ENCODE data around the gene HK2. TPM values are rescaled to one million over a fixed set of nuclear protein-coding genes. Genes with fewer than 3 reads are reported as not detected.

The HK2 gene
- total and polyA plus RNA-seq, 2 of the 4 experiments (the other 2 are of a cell fraction) = 17.4 to 20.9 TPM

- intact Hi-C loops (cut with micrococcal nuclease) = no loop called here
- dilution Hi-C loops (cut with HindIII; ENCODE audit: low sequenced_read_pairs, unreplicated experiment) = no loop called here
- Histone ChIP-seq H4K5ac (ENCODE audit: low read depth, low read length) (peak overlapping the region; percentile 21), H3K4ac (ENCODE audit: low read depth, low read length) (peak overlapping the region; percentile 87), H3K4me3 (ENCODE audit: insufficient read depth, low read depth, low read length) (no peak overlapping the region), H2BK15ac (ENCODE audit: low read depth, low read length) (peak overlapping the region; percentile 79; the same call in 2 of the 3 replicates), H3K79me1 (ENCODE audit: low read depth in 1 of 2, low read length in 2 of 2) (peaks cover 4 to 15% of the 10 kb centered on the region in 2 experiments; a peak in 3 of 4 replicates), H4K8ac (ENCODE audit: low read depth in 2 of 2, low read length in 2 of 2) (peak overlapping the region; percentile 58 to 85), H3K18ac (ENCODE audit: low read depth, low read length) (peak overlapping the region; percentile 27), H3K14ac (replicated peaks; ENCODE audit: low read depth, low read length) (peak overlapping the region; percentile 69), H2AFZ (replicated peaks; ENCODE audit: low read length, poor library complexity) (peak overlapping the region; percentile 6), H3K27ac (ENCODE audit: insufficient read depth, low read length) (peak overlapping the region; percentile 81), H3K36me3 (ENCODE audit: control insufficient read depth, insufficient read depth, low read length) (peaks cover 36% of the 10 kb centered on the region), H3K27me3 (ENCODE audit: control insufficient read depth, insufficient read depth, low read length) (no peaks in the 10 kb centered on the region), H3K9me3 (ENCODE audit: control insufficient read depth, insufficient read depth, low read length) (no peaks in the 10 kb centered on the region), H2AK9ac (replicated peaks; ENCODE audit: low read depth, low read length, poor library complexity) (peak overlapping the region; percentile 21), H3K4me2 (ENCODE audit: low read depth, low read length) (peak overlapping the region; percentile 25; the same call in 1 of the 2 replicates), H2BK5ac (ENCODE audit: low read depth, low read length, poor library complexity, severe bottlenecking) (peak overlapping the region; percentile 78), H3K9me1 (ENCODE audit: insufficient read depth, low read length) (peaks cover 11% of the 10 kb centered on the region), H4K20me1 (ENCODE audit: insufficient read depth, low read length) (no peaks in the 10 kb centered on the region), H3K56ac (ENCODE audit: extremely low read depth, insufficient read depth, low read length) (peak overlapping the region; percentile 69), H3K9ac (ENCODE audit: low read depth, low read length) (peak overlapping the region; percentile 40; the same call in 1 of the 2 replicates), H2AK5ac (ENCODE audit: low read depth, low read length) (peak overlapping the region; percentile 16), H2BK20ac (ENCODE audit: low read depth, low read length) (peak overlapping the region; percentile 89), H2BK120ac (ENCODE audit: low read depth, low read length) (peak overlapping the region; percentile 93), H3K4me1 (ENCODE audit: control insufficient read depth, insufficient read depth, low read length) (peaks cover 20% of the 10 kb centered on the region), H3K23ac (ENCODE audit: low read depth, low read length) (peak overlapping the region; percentile 74), H4K91ac (ENCODE audit: insufficient read depth, low read depth, low read length) (peak overlapping the region; percentile 80)
- ChIA-PET POLR2A (ENCODE audit: unreplicated experiment) (no interaction called here), CTCF (interaction anchor here (0.6 to 1.0 kb wide), 2 partner anchors 15 to 179 kb away, joined by 3 to 10 read pairs; no protein-coding TSS in a partner anchor)
- in situ Hi-C loops (cut with MboI; ENCODE audit: low sequenced_read_pairs) = no loop called here
- WGBS, 2 experiments (ENCODE audit: extremely low coverage in 2 of 2, insufficient read length in 1 of 2) = no CpG with 5 or more reads among the region's 5 CpGs
- no TSS peak for BruUV-seq (replicated peaks)
- TF ChIP-seq, protein P1, sequence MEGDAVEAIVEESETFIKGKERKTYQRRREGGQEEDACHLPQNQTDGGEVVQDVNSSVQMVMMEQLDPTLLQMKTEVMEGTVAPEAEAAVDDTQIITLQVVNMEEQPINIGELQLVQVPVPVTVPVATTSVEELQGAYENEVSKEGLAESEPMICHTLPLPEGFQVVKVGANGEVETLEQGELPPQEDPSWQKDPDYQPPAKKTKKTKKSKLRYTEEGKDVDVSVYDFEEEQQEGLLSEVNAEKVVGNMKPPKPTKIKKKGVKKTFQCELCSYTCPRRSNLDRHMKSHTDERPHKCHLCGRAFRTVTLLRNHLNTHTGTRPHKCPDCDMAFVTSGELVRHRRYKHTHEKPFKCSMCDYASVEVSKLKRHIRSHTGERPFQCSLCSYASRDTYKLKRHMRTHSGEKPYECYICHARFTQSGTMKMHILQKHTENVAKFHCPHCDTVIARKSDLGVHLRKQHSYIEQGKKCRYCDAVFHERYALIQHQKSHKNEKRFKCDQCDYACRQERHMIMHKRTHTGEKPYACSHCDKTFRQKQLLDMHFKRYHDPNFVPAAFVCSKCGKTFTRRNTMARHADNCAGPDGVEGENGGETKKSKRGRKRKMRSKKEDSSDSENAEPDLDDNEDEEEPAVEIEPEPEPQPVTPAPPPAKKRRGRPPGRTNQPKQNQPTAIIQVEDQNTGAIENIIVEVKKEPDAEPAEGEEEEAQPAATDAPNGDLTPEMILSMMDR (conservative IDR thresholded peaks at IDR 0.05; ENCODE audit: low read depth, low read length) = no peak
- TF ChIP-seq RFX5 (IDR thresholded peaks at IDR 0.05; ENCODE audit: low read depth, low read length) (no peak), RCOR1 (IDR thresholded peaks at IDR 0.05; ENCODE audit: insufficient replicate concordance, low read length) (no peak), FOS (IDR thresholded peaks at IDR 0.05; ENCODE audit: low read depth, low read length) (peak; percentile 52), CHD1 (IDR thresholded peaks at IDR 0.05; ENCODE audit: low read depth, low read length) (no peak), RAD21 (IDR thresholded peaks at IDR 0.05; ENCODE audit: low read length) (no peak)
- TF ChIP-seq, protein P2, sequence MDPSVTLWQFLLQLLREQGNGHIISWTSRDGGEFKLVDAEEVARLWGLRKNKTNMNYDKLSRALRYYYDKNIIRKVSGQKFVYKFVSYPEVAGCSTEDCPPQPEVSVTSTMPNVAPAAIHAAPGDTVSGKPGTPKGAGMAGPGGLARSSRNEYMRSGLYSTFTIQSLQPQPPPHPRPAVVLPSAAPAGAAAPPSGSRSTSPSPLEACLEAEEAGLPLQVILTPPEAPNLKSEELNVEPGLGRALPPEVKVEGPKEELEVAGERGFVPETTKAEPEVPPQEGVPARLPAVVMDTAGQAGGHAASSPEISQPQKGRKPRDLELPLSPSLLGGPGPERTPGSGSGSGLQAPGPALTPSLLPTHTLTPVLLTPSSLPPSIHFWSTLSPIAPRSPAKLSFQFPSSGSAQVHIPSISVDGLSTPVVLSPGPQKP (IDR thresholded peaks at IDR 0.05; ENCODE audit: borderline replicate concordance, low read depth, low read length) = no peak
- ATAC-seq (ENCODE audit: low read depth) (peak; percentile 60), DNase-seq (peak; percentile 83)
These were observed 59.4 kb downstream of the HK2 start for GRCh38 chr2:74893332-74893731.

Measured in IMR-90 (cell line).